22Rv1 (cell line): ENCODE measurements around the gene GLG1.

Source experiments
- CTCF ChIP-seq: fragments of 450-650 bp; IDR thresholded peaks from 2 replicates; pipeline ENCODE4 v1.5.1; 2017; ENCODE audit warnings: mild to moderate bottlenecking
- ZFX ChIP-seq: fragments of 450-650 bp; IDR thresholded peaks from 2 replicates; pipeline ENCODE4 v1.6.1; 2017; ENCODE audit warnings: antibody characterized with exemption, borderline replicate concordance

- TF ChIP-seq CTCF (no peak), ZFX (no peak)
Measured at GRCh38 chr16:74438492-74438979, 168.4 kb downstream of the GLG1 start.
